ENCODE measurements around the gene CD3G.

Gene CD3G

DNA sequence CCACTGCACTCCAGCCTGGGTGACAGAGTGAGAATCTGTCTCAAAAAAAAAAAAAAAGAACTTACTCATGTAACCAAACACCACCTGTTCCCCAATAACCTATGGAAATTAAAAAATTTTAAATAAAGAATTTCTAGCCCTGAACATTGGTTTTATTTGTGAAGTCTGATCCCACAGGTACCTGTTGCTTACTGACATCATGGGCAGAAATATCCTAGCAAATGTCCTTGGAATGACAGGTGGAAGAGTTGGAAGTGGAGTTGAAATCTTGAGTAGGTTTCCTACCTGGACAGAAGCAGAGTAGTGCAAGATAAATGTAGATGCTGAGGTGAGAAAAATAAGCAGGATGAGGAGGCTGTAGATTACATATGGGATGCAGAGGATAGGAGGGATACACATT, 18.9 kb upstream of the CD3G start:
- no peak for DNase-seq

DNA sequence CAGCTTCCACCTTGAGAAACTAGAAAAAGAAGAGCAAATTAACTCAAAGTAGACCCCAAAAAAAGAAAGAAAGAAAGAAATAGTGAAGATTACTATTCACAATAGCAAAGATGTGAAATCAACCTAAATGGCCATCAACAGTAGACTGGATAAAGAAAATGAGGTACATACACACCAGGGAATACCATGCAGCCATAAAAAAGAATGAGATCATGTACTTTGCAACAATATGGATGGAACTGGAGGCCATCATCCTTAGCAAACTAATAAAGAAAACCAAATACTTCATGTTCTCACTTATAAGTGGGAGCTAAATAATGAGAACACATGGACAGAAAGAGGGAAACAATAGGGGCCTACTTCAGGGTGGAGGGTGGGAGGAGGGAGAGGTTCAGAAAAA, 15.4 kb upstream of the CD3G start:
- no peak for DNase-seq

DNA sequence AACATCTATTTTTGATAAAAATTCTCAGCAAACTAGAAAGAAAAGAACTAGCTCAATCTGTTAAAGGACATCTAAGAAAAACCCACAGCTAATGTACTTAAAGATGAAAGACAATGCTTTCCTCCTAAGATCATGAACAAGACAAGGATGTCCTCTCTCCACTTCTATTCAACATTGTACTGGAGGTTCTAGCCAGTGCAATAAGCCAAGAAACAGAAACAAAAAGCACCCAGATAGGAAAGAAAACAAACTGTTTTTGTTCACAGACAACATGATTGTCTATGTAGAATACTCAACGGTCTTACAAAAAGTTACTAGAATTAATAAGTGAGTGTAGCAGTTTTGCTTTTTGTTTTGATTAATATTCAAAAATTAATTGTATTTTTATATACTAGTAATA, 9.4 kb upstream of the CD3G start:
- no peak for DNase-seq

DNA sequence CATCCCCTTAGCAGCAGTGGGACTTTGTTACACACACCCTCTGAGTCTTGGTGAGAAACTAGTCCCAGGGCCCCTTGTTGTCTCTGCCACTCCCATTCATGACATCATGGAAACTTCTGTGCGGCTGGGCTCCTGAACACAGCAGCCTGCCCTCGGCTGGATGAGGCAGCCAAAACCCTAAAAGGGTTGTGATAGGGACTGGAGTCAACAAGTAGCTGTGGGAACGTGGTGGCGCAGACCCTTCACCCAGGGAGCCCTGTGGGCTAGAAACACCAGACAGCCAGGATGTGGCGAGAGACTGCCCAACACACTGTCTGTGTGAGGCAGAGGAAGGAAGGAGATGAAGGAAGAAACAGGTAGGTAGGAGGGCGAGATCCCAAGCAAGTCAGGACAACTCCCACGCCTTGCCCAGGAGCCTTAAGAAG, 5.5 kb upstream of the CD3G start:
- no peak for DNase-seq

DNA sequence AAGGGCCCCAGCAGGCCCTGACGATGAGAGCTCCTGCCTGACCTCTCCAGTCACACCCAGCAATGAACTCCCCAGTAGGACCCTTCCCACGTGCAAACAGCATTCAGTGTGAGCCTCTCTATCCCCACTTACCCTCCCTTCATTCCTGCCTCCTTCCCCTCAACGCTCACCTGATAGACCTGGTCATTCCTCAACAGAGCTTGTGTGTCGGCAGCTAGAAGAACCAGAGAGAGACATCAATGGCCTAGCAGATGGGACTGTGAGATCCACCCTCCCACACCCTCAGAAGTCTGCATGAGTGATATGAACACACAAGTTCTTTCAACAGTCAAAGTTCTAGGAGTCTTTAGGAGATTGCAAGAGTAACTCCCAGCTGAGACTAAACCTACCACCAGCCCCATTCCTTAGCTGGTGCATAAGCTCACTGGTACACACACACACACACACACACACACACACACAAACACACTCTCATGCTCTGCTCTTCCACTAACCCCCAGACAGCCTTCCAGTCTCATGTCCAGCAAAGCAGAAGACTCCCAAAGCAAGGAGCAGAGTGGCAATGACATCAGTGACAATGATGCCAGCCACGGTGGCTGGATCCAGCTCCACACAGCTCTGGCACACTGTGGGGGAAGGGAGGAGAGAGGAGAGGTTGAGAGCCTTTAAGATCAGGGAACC, 4.7 kb upstream of the CD3G start:
- DNase-seq: no peak

DNA sequence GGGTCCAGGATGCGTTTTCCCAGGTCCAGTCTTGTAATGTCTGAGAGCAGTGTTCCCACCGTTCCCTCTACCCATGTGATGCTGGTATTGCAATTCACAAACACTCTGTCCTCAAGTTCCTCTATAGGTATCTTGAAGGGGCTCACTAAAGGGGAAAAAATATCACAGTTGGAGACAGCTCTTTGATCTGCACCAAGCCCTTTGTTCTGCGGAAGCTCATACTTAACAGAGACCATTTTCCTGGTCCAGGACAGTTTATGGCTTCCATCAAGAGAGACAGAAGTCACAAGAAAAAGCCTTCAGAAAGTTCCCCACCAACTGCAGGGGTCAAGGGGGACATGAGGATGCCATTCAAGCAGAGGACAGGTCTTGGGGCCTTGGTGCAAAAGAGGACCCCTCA, 3.7 kb upstream of the CD3G start:
- no peak for DNase-seq

DNA sequence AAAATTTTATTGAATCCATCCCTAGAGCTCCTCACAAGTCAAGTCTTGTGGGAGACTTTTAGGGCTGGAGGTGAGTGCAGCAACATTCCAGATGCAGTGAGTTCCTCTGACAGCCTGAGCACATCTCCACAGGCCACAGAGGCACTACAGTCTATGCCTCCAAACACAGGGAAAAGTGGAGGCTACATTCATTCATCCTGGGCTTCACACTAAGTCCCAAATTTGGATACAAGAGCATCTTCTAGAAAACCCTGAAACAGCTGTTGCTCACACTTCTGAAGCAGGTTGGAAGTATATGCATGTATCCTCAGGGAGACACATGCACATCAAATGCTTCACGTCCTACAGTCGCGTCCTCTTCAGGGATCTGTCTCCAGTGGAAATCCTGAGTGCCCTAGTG, 2.9 kb upstream of the CD3G start:
- DNase-seq: no peak

DNA sequence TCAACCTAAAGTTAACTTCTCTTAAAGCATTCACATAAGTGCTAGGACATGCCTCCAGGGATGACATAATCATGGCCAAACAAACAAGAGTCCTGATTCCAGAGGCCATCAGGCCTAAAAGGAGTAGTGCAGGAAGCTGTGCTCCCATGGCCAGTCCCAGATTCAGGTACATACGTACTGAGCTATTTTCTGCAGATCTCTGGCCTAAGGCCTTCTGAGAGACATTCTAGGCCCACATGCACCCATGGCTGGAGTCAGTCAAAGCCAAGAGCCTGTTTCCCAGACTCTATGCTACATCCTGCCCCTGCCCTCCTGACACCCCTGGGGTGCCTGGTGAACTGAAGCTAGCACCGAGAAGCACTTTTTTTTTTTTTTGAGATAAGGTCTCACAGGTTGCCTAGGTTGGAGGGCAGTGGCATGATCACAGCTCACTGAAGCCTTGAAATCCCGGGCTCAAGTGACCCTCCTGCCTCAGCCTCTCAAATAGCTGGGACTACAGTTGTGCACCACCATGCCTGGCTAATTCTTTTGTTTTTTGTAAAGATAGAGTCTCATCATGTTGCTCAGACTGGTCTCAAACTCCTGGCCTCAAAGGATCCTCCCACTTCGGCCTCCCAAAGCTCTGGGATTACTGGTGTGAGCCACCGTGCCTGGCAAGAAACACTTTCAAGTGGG, 2.2 kb upstream of the CD3G start:
- no peak for DNase-seq

DNA sequence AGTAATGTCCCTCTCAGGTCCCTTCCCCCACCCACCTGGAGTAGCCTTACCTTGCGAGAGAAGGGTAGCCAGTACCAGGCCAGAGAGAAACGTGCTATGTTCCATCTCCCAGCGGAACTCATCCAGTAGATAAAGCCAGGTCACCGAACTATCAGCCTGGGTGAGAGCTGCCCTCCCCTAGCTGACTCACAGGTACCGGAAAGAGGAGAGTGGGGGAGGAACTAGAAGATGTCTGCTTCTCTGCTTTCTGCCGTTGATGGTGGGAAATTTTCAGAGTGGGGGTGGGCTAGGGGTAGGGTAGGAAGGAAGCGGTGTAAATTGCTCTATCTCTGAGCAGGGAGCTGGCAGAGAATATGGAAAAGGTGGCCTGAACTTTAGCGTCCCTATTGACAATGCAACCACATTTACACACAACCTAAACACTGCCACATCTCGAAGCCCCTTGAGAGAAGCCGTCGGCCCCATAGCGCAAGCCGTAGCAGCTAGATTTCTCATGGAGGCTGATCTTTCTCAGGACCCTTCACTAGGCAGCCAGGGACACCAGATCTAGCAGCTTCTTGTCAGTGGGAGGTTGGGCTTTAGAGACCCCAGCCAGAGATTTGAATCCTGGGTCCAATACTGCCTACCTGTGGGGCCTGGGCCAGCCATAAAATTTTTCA, 1.5 kb upstream of the CD3G start, which contains the start of gene CD3D:
CD3D (minus strand) TSS at position 203 of the 659 bp plus-strand sequence; CDS start at position 105, 98 bp downstream.
- DNase-seq: no peak

DNA sequence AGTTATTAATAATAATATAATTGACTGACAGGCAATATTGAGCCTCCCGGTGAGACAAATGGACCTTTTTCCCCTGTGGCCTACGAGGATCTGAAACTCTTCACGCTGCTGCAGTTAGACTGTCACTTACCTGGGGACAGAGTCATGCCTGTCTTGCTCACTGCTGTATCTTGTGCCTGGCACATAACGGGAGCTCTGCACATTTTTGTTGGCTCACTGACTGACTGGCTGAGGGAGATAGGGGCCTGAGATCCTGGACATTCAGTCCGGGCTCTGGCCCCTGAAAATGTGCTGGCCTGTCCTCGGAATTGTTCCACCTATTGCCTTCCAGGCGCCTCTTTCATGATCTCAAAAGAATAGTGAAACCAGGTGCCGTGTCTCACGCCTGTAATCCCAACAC, 896 bp upstream of the CD3G start:
- no peak for DNase-seq

DNA sequence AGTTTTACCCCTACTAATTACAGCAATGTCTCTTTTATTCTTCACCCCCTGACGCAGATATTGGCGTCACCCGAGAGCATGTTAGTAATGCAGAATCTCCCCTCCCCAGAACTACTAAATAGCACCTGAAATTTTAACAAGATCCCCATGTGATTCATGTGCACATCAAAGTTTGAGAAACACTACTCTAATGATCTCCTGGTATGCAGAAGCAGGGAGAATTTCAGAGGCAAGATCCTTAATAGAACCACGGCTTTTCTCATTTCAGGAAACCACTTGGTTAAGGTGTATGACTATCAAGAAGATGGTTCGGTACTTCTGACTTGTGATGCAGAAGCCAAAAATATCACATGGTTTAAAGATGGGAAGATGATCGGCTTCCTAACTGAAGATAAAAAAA, 5.3 kb downstream of the CD3G start:
- no peak for DNase-seq

DNA sequence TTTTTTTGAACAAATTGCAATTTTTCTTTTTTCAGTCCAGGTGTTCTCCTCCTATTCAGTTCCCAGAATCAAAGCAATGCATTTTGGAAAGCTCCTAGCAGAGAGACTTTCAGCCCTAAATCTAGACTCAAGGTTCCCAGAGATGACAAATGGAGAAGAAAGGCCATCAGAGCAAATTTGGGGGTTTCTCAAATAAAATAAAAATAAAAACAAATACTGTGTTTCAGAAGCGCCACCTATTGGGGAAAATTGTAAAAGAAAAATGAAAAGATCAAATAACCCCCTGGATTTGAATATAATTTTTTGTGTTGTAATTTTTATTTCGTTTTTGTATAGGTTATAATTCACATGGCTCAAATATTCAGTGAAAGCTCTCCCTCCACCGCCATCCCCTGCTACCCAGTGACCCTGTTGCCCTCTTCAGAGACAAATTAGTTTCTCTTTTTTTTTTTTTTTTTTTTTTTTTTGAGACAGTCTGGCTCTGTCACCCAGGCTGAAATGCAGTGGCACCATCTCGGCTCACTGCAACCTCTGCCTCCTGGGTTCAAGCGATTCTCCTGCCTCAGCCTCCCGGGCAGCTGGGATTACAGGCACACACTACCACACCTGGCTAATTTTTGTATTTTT, 9.1 kb downstream of the CD3G start:
- peak; percentile 15 for DNase-seq

DNA sequence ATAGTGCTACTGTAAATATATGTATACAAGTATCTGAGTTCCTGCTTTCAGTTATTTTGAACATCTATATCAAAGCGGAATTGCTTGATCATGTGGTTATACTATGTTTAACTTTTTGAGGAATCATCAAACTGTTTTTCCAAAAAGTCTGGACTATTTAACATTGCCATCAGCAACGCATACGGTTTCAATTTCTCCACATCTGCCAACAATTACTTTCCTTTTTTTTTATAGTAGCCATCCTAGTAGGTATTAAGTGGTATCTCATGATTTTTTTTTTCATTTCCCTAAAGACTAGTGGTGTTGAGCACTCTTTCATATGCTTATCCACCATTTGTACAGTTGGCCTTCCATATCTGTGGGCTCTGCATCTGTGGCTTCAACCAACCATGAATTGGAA, 13.9 kb downstream of the CD3G start:
- no peak for DNase-seq

DNA sequence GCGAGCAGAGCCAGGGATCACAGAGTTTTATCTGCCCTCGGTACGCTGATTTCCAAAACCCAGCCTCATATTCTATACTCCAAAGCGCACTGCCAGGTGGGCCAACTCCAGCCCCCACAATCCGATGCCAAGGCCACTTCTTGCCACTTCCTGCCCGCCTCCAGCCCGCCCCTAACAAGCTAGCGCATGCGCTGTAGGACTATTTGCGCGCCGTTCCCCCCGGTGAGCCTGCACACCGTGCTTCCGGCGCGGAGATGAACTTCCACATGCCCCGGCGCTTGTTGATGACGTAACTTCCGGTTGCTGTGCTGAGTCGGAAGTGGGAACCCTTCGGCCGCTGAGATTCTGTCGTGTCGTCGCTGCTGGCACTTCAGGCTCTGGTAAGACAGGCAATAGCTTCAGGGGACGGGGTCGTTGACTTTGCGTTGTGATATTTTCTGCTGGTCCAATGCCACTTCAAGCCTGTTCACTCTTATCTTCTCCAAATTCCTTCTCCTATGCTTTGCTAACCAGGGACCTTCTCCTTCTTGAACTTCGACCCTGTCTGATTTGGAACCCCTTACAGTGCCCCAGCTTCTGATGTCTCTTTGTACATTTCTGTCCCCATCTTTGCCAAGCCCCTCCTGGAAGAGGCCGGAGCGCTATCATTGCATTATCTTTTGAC, 15.3 kb downstream of the CD3G start, which contains the start of gene UBE4A:
UBE4A (plus strand) TSS at position 306 of the 664 bp plus-strand sequence. CDS start 5,481 bp downstream, outside the sequence.
- peak; percentile 89 for DNase-seq

DNA sequence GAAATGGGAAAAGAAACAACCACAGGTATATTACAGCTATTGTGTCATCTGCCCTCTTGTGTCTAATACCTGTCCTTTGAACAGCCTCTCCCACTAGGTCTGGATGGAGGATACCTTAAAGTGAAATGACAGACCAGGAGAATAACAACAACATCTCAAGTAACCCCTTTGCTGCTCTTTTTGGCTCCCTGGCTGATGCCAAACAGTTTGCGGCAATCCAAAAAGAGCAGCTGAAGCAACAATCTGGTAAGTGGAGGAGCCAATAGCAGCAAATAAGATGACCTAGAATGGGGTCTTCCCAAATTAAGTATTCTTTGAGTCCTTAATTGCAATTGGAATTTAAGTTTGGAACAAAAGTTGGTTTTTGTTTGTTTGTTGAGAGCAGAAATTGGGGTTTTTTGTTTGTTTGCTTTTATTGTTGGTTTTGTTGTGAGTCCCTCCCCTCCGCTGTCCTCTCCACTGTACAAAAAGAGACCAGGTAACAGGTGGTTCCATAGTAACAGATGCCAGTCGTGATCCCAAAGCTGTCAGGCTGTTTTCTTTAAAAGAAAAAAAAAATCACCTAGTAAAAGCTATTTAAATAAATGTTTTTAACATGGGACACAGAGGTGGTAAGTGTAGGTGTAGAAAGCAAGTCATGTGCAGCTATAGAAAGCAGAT, 20.9 kb downstream of the CD3G start:
- no peak for DNase-seq

DNA sequence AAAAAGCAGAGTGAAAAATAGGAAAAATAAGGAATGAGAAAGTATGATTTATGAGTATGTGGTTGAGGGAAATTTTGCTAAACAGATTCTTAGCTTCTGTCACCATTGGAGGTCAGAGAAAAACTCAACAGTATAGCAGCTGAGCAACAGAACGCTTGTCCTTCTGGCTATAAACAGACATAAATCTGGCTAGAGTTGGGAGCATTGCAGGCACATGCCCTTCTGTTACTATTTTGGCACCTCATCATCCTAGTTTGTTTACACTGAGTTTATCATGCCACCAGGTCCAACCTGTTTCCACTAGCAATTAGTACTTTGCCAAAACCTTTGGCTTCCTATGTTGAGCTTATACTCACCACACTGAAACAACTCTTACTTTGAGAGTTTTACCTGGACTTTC, 22.1 kb downstream of the CD3G start:
- DNase-seq: no peak

DNA sequence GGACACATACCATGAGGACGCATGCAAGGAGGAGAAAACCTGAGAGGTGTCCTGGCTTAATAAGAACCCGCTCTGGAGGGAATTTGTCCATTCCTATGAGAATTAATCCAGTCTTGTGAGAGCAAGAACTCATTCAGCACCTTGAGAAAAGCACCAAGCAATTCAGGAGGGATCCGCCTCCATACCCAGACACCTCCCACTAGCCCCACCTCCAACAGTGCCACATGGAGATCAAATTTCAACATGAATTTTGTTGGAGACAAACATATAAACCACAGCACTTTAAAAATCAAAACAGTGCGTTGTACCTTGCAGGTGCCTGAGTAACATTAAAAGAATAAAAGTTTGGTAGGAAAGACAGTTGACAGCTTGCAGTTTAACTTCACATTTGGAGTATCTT, 26.6 kb downstream of the CD3G start:
- DNase-seq: no peak

DNA sequence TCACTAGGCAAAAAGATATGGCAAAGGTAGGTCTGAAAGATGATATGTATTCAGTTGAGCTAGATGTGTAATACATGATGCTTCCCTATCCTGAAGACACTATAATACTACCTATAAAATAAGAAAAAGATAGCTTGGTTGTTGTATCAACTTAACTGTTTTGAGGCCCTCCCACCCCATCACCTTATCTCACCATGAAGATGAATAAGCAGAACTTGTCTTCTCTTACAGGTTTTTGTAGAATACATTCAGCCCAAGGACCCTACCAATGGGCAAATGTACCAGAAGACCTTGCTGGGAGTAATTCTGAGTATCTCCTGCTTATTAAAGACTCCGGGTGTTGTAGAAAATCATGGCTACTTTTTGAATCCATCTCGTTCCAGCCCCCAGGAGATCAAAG, 29.1 kb downstream of the CD3G start:
- DNase-seq: no peak

DNA sequence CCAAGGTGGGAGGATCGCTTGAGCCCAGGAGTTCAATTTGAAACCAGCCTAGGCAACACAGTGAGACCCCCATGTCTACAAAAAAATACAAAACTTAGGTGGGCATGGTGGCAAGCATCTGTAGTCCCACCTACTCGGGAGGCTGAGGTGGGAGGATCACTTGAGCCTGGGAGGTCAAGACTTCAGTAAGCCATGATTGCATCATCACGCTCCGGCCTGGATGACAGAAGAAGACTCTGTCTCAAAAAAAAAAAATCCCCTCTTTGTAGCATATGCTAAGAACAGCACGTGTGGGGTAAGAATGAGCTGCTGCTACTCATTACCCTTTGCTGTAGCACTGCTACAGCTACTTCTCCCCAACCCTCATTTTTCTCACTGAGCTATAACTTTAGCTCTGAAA, 29.7 kb downstream of the CD3G start:
- no peak for DNase-seq

DNA sequence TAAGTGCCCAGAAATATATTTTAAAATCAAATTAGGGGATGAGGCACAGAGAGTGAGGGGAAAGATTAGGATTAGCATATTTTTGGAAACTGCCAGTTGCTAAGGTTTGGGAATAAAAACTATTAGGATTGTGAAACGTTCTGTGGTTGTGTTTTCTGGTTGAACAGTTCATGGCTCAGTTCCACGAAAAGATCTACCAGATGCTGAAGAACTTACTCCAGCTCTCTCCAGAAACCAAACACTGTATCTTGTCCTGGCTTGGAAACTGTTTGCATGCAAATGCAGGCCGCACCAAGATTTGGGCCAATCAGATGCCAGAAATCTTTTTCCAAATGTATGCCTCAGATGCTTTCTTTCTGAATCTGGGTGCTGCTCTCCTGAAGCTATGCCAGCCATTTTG, 30.6 kb downstream of the CD3G start:
- DNase-seq: no peak

DNA sequence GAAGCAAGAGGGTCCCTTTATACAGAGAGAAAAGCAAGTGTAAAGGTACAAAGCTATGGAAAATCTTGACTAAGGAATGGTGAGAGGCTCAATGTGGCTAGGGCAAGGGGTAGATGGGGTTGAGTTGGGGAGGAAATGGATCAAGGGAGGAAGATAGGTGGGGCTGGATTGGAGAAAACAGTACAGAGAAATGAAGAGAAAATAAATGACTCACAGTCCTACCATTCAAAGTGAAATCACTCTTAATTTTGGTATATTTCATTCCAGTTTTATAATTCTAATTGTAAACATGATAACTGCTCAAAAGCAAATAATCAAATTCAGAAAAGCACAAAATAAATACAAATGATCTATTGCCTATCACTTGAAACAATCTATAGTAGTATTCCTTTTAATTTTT, 31.8 kb downstream of the CD3G start:
- no peak for DNase-seq

DNA sequence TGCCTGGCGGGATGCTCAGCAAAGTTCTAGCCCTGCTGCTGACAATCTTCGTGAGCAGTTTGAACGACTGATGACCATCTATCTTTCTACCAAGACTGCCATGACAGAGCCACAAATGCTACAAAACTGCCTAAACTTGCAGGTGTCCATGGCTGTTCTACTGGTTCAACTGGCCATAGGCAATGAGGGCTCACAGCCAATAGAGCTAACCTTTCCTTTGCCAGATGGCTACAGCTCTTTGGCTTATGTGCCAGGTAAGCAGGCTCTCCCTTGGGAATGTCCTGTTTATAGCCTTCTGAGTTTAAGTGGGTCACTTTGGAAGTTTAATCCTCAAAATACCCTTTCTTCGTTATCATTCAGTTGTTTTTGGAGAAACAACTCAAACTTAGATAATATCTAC, 35.4 kb downstream of the CD3G start:
- DNase-seq: no peak
